Heart left ventricle (tissue), 13 donors: ENCODE data around the gene CIAPIN1.

Source experiments
- CTCF ChIP-seq, 12 donors: fragments of 200-600 bp; sonication (generic) in 4 of 12; IDR thresholded peaks; one replicate each; pipeline versions ENCODE4 v1.5.0 to v1.8.0; 2018 to 2022; ENCODE audit warnings: antibody characterized with exemption in 12 of 12, mild to moderate bottlenecking in 5 of 12
- POLR2A ChIP-seq, 2 donors: fragments of 450-650 bp; IDR thresholded peaks; one replicate each; pipeline ENCODE4 v1.6.1; 2017; ENCODE audit warnings: antibody characterized with exemption in 2 of 2, mild to moderate bottlenecking in 2 of 2, moderate library complexity in 2 of 2
- donor health status: ischemic (EF 13 %, LVEDD 7.1; RV severe dilation, severe dysfunction).
- donor health status: DM: no; HTN: yes; CAD: no.
- donor health status: DM: no; HTN: no; CAD: no.
- donor health status: ischemic (EF 25% LVEDD 6.9; RV normal size, moderate dysfunction).
- donor health status: ischemic (EF 25% LVEDD 5.7; RV mildly dilated, moderate dysfunction).
- donor health status: ischemic (EF 35%, LVEDD 5.7; RV mildly dilated, moderate dysfunction).
- donor health status: nonischemic (EF 11% LVEDD 7.7; RV severe dilation, severe dysfunction).
- donor health status: DM: yes; HTN: yes; CAD: no.
- donor health status: PGD.
- donor health status: ischemic (EF 29% LVEDD 5.4; RV normal size, mild dysfunction).
- donor health status: nonischemic (EF 23%, LVEDD 6.1; RV moderate dilation, normal function).

- TF ChIP-seq CTCF (IDR thresholded peaks at IDR 0.05) (no peak), POLR2A (IDR thresholded peaks at IDR 0.05) (no peak)
Observed at GRCh38 chr16:57386381-57386951, 60.7 kb downstream of the CIAPIN1 start.
